Myocyte (in vitro differentiated cells): ENCODE results near the gene TBC1D4. TPM values are rescaled to one million over a fixed set of nuclear protein-coding genes. Genes with fewer than 3 reads are reported as not detected.
A peak's percentile ranks its signal among the peaks of the same experiment; 100 is the strongest.
"Not testable (repeated sequence)": the region's sequence is repeated elsewhere in the genome, so short reads cannot be mapped to it uniquely, and the experiment has no call there.

Source experiments
- DNase-seq: peaks from one replicate; pipeline ENCODE4 v3.0.0-alpha.2; 2012; ENCODE audit warnings: low read depth
- total RNA-seq: library from RNA; depleted of rRNA; stranded (reverse); fragments of >200 nt; gene quantifications from 2 replicates; pipeline ENCODE4 v1.2.3, GENCODE V29; 2014

Gene TBC1D4
- total RNA-seq, 1 donor from 2014 or later, result 23.2 TPM

GRCh38 chr13:75452564-75452963 is 29.4 kb downstream of the TBC1D4 start:
- DNase-seq, result no peak

GRCh38 chr13:75447493-75447892 is 34.5 kb downstream of the TBC1D4 start:
- DNase-seq, result no peak

- DNase-seq, result no peak
Observed at GRCh38 chr13:75446874-75447273, 35.1 kb downstream of the TBC1D4 start.

GRCh38 chr13:75445717-75446499 is 36.1 kb downstream of the TBC1D4 start:
- DNase-seq, result peak; percentile 47

- DNase-seq, result no peak
Observed at GRCh38 chr13:75444016-75444415, 38.0 kb downstream of the TBC1D4 start.

GRCh38 chr13:75443356-75443958 is 38.5 kb downstream of the TBC1D4 start:
- DNase-seq, result no peak

- DNase-seq, result no peak
Observed at GRCh38 chr13:75442736-75443234, 39.2 kb downstream of the TBC1D4 start.

- peak; percentile 14 for DNase-seq
Observed at GRCh38 chr13:75440100-75440499, 41.9 kb downstream of the TBC1D4 start.

- peak; percentile 64 for DNase-seq
Observed at GRCh38 chr13:75437582-75438318, 44.2 kb downstream of the TBC1D4 start.

- not testable (repeated sequence) for DNase-seq
Observed at GRCh38 chr13:75434126-75434525, 47.8 kb downstream of the TBC1D4 start.

- no peak for DNase-seq
Observed at GRCh38 chr13:75432811-75433244, 49.1 kb downstream of the TBC1D4 start.

- peak; percentile 9 for DNase-seq
Observed at GRCh38 chr13:75432045-75432444, 49.9 kb downstream of the TBC1D4 start.

GRCh38 chr13:75430436-75431209 is 51.3 kb downstream of the TBC1D4 start:
- no peak for DNase-seq

GRCh38 chr13:75426421-75426820 is 55.5 kb downstream of the TBC1D4 start:
- DNase-seq, result no peak

GRCh38 chr13:75425216-75426009 is 56.6 kb downstream of the TBC1D4 start:
- DNase-seq, result no peak

- DNase-seq, result no peak
Observed at GRCh38 chr13:75423946-75424345, 58.0 kb downstream of the TBC1D4 start.

- no peak for DNase-seq
Observed at GRCh38 chr13:75422028-75422427, 59.9 kb downstream of the TBC1D4 start.

GRCh38 chr13:75421133-75421532 is 60.8 kb downstream of the TBC1D4 start:
- DNase-seq, result no peak

- no peak for DNase-seq
Observed at GRCh38 chr13:75419656-75420055, 62.3 kb downstream of the TBC1D4 start.

- no peak for DNase-seq
Observed at GRCh38 chr13:75418997-75419396, 63.0 kb downstream of the TBC1D4 start.
